GM08714 (cell line): ENCODE measurements around the gene PLG.
"Not testable (repeated sequence)": the region's sequence is repeated elsewhere in the genome, so short reads cannot be mapped to it uniquely, and the experiment has no call there.

Source experiments
- H3K4me3 ChIP-seq: fragments of 200-500 bp; sonication (Bioruptor generic); 2 replicates; pipeline ENCODE4 v1.5.1; 2014; ENCODE audit warnings: mild to moderate bottlenecking, low read length, inconsistent platforms
- ZNF274 ChIP-seq: IDR thresholded peaks from 2 replicates; pipeline ENCODE4 v1.6.1; 2012; ENCODE audit warnings: mild to moderate bottlenecking, low read depth, low read length

The PLG gene

GRCh38 chr6:160691617-160692016 lies 10.4 kb upstream of the PLG start:
- no peak for TF ChIP-seq ZNF274
- H3K4me3 ChIP-seq: no peak overlapping the region

GRCh38 chr6:160692369-160692959 lies 9.6 kb upstream of the PLG start:
- H3K4me3 ChIP-seq: no peak overlapping the region
- TF ChIP-seq ZNF274: no peak

GRCh38 chr6:160695025-160695424 lies 7.0 kb upstream of the PLG start:
- H3K4me3 ChIP-seq: not testable (repeated sequence)

- H3K4me3 ChIP-seq: not testable (repeated sequence)
These were observed 6.4 kb upstream of the PLG start for GRCh38 chr6:160695622-160696021.

- H3K4me3 ChIP-seq: not testable (repeated sequence)
These were observed 5.2 kb upstream of the PLG start for GRCh38 chr6:160696884-160697283.

GRCh38 chr6:160697826-160698225 lies 4.2 kb upstream of the PLG start:
- H3K4me3 ChIP-seq: no peak overlapping the region
- no peak for TF ChIP-seq ZNF274

- not testable (repeated sequence) for H3K4me3 ChIP-seq
These were observed 2.6 kb downstream of the PLG start for GRCh38 chr6:160704688-160705087.

- H3K4me3 ChIP-seq: not testable (repeated sequence)
These were observed 6.9 kb downstream of the PLG start for GRCh38 chr6:160708993-160709392.

GRCh38 chr6:160714731-160715316 lies 12.8 kb downstream of the PLG start:
- TF ChIP-seq ZNF274: no peak
- no peak overlapping the region for H3K4me3 ChIP-seq

GRCh38 chr6:160730911-160731310 lies 28.9 kb downstream of the PLG start:
- H3K4me3 ChIP-seq: no peak overlapping the region
- TF ChIP-seq ZNF274: no peak

GRCh38 chr6:160733050-160733646 lies 31.1 kb downstream of the PLG start:
- H3K4me3 ChIP-seq: no peak overlapping the region

GRCh38 chr6:160734627-160735026 lies 32.6 kb downstream of the PLG start:
- H3K4me3 ChIP-seq: no peak overlapping the region
- TF ChIP-seq ZNF274: no peak

More at GRCh38 chr6:160733050-160733646, 31.1 kb downstream of the PLG start:
- no peak for TF ChIP-seq ZNF274

GRCh38 chr6:160735523-160735922 lies 33.5 kb downstream of the PLG start:
- no peak for TF ChIP-seq ZNF274
- H3K4me3 ChIP-seq: no peak overlapping the region

GRCh38 chr6:160737934-160738333 lies 35.9 kb downstream of the PLG start:
- no peak for TF ChIP-seq ZNF274
- H3K4me3 ChIP-seq: no peak overlapping the region

- TF ChIP-seq ZNF274: no peak
- no peak overlapping the region for H3K4me3 ChIP-seq
These were observed 37.9 kb downstream of the PLG start for GRCh38 chr6:160739955-160740354.

GRCh38 chr6:160741012-160741411 lies 39.0 kb downstream of the PLG start:
- peak overlapping the region; percentile 29; the same call in 1 of the 2 replicates for H3K4me3 ChIP-seq
